NB4 (cell line): ENCODE data around the gene PPP4R2.

Source experiments
- DNase-seq: peaks from one replicate; pipeline ENCODE4 v3.0.0; 2010; ENCODE audit warnings: low read depth
- H3K4me3 ChIP-seq: one replicate; pipeline ENCODE4 v1.5.1; 2011; ENCODE audit warnings: mild to moderate bottlenecking, low read depth, low read length, moderate library complexity
- CTCF ChIP-seq: IDR thresholded peaks from one replicate; pipeline ENCODE4 v1.5.1; 2012; ENCODE audit warnings: low read depth, low read length
- MAX ChIP-seq: IDR thresholded peaks from 2 replicates; pipeline ENCODE4 v1.6.1; 2011; ENCODE audit warnings: low read depth, low read length
- MYC ChIP-seq: IDR thresholded peaks from 2 replicates; pipeline ENCODE4 v1.6.1; 2011; ENCODE audit warnings: low read depth, low read length
- POLR2A ChIP-seq: IDR thresholded peaks from 2 replicates; pipeline ENCODE4 v1.6.1; 2011; ENCODE audit warnings: mild to moderate bottlenecking; ENCODE audit not compliant: insufficient read length; ENCODE audit errors: extremely low read depth

PPP4R2 gene

GRCh38 chr3:73009008-73009407 is 12.4 kb downstream of the PPP4R2 start:
- TF ChIP-seq MAX (no peak), POLR2A (no peak), MYC (no peak), CTCF (no peak)
- no peak for DNase-seq
- no peak overlapping the region for H3K4me3 ChIP-seq

GRCh38 chr3:73009750-73010149 is 13.1 kb downstream of the PPP4R2 start:
- H3K4me3 ChIP-seq, result no peak overlapping the region
- TF ChIP-seq MAX (no peak), MYC (no peak), POLR2A (no peak), CTCF (no peak)
- DNase-seq, result no peak

GRCh38 chr3:73010158-73010557 is 13.5 kb downstream of the PPP4R2 start:
- no peak for TF ChIP-seq MYC
- TF ChIP-seq MAX, result no peak
- TF ChIP-seq CTCF, result no peak
- TF ChIP-seq POLR2A, result no peak
- DNase-seq, result no peak
- H3K4me3 ChIP-seq, result no peak overlapping the region

GRCh38 chr3:73018298-73018697 is 21.7 kb downstream of the PPP4R2 start:
- DNase-seq, result no peak
- TF ChIP-seq MAX (no peak), POLR2A (no peak), MYC (no peak), CTCF (no peak)
- H3K4me3 ChIP-seq, result no peak overlapping the region

GRCh38 chr3:73018790-73019441 is 22.3 kb downstream of the PPP4R2 start:
- no peak overlapping the region for H3K4me3 ChIP-seq
- TF ChIP-seq MYC, result no peak
- TF ChIP-seq POLR2A, result no peak
- TF ChIP-seq CTCF, result no peak
- no peak for DNase-seq

GRCh38 chr3:73021301-73021835 is 24.8 kb downstream of the PPP4R2 start:
- TF ChIP-seq MYC, result no peak
- TF ChIP-seq POLR2A, result no peak
- no peak for TF ChIP-seq CTCF
- no peak for TF ChIP-seq MAX
- H3K4me3 ChIP-seq, result no peak overlapping the region
- DNase-seq, result no peak
